A549 (cell line): Measurements from ENCODE around the gene PALLD. TPM values are rescaled to one million over a fixed set of nuclear protein-coding genes. Genes with fewer than 3 reads are reported as not detected.

Experiments used
- ATAC-seq, 2 experiments: fragments of 200-7000 bp in 1 of 2; fragments of >200 bp in 1 of 2; cut with Nextera tagmentation in 1 of 2; cut with Tn5 transposase in 1 of 2; 3 replicates each; pipeline versions ENCODE4 v1.8.0 to v1.9.1; 2018 to 2020; ENCODE audit warnings: mild to moderate bottlenecking in 1 of 2, moderate library complexity in 1 of 2
- CTCF ChIA-PET: fragments of 300-600 bp; sonication (Branson Sonifier 250); formaldehyde crosslinking; extraction: SDS; loops from one replicate; lab custom pipeline; 2021; ENCODE audit warnings: antibody characterized with exemption, inconsistent platforms; lab: Yijun Ruan, JAX
- POLR2A ChIA-PET: fragments of 350-600 bp; formaldehyde crosslinking; extraction: SDS; loops from one replicate; lab custom pipeline; 2021; ENCODE audit warnings: antibody characterized with exemption, inconsistent platforms; lab: Yijun Ruan, JAX
- DNase-seq, 2 experiments: peaks; one replicate each; pipeline versions ENCODE4 v3.0.0 to v3.0.0-alpha.2; 2011 to 2016; ENCODE audit warnings: low read depth in 1 of 2, low spot score in 1 of 2
- FAIRE-seq: peaks from 2 replicates; lab custom pipeline; 2011; peaks lifted over from hg19 to GRCh38; lab: Jason Lieb, UNC
- H3K27ac ChIP-seq, 2 experiments: fragments of >200 bp; sonication (Bioruptor Twin); formaldehyde crosslinking; 3 replicates each; pipeline ENCODE4 v1.5.1; 2016 to 2017
- H3K4me1 ChIP-seq: fragments of >200 bp; sonication (Bioruptor Twin); formaldehyde crosslinking; 3 replicates; pipeline ENCODE4 v1.6.1; 2016
- H3K4me2 ChIP-seq: fragments of >200 bp; sonication (Bioruptor Twin); formaldehyde crosslinking; 3 replicates; pipeline ENCODE4 v1.6.1; 2016
- H3K4me3 ChIP-seq: fragments of >200 bp; sonication (Bioruptor Twin); formaldehyde crosslinking; 3 replicates; pipeline ENCODE4 v1.5.1; 2016
- H3K9me3 ChIP-seq: fragments of >200 bp; sonication (Bioruptor Twin); formaldehyde crosslinking; 3 replicates; pipeline ENCODE4 v1.6.1; 2016
- BHLHE40 ChIP-seq: IDR thresholded peaks from 2 replicates; pipeline ENCODE4 v1.6.1; 2012; ENCODE audit warnings: low read depth, low read length, inconsistent platforms
- CBX8 ChIP-seq: fragments of 200-600 bp; sonication (generic); IDR thresholded peaks from 2 replicates; pipeline ENCODE4 v1.6.1; 2016
- CHD2 ChIP-seq: fragments of 150-350 bp; IDR thresholded peaks from 2 replicates; pipeline ENCODE4 v1.6.1; 2014; ENCODE audit warnings: low read length; ENCODE audit not compliant: partially characterized antibody
- CHD4 ChIP-seq: fragments of 200-600 bp; sonication (generic); IDR thresholded peaks from 2 replicates; pipeline ENCODE4 v1.6.1; 2016; ENCODE audit warnings: antibody characterized with exemption, mild to moderate bottlenecking, borderline replicate concordance
- CTCF ChIP-seq: fragments of >200 bp; sonication (Bioruptor Twin); formaldehyde crosslinking; IDR thresholded peaks from 3 replicates; pipeline ENCODE4 v1.5.1; 2016
- E2F6 ChIP-seq: IDR thresholded peaks from 2 replicates; pipeline ENCODE4 v1.6.1; 2012; ENCODE audit warnings: low read depth, borderline replicate concordance
- ELK1 ChIP-seq: fragments of 150-350 bp; IDR thresholded peaks from 2 replicates; pipeline ENCODE4 v1.6.1; 2014; ENCODE audit warnings: low read depth, mild to moderate bottlenecking, low read length
- EP300 ChIP-seq, 2 experiments: fragments of >200 bp; sonication (Bioruptor Twin); formaldehyde crosslinking; IDR thresholded peaks; 2 replicates in 1 of 2; 3 replicates in 1 of 2; pipeline ENCODE4 v1.6.1; 2016 to 2017
- FOSB ChIP-seq: fragments of 250-450 bp; sonication (Bioruptor Pico); IDR thresholded peaks from 2 replicates; pipeline ENCODE4 v1.5.0; 2020; ENCODE audit warnings: mild to moderate bottlenecking, moderate library complexity
- FOSL2 ChIP-seq, 2 experiments: fragments of 450-650 bp in 1 of 2; fragments of >200 bp in 1 of 2; sonication (Bioruptor Twin) in 1 of 2; formaldehyde crosslinking; IDR thresholded peaks; 2 replicates each; pipeline versions ENCODE4 v1.5.0 to v1.6.1; 2016 to 2020; ENCODE audit warnings: mild to moderate bottlenecking in 1 of 2, moderate library complexity in 1 of 2
- HDAC2 ChIP-seq: fragments of 200-600 bp; sonication (generic); IDR thresholded peaks from 2 replicates; pipeline ENCODE4 v1.6.1; 2016
- HOXA7 ChIP-seq: fragments of 250-450 bp; sonication (Bioruptor Pico); IDR thresholded peaks from 2 replicates; pipeline ENCODE4 v1.5.0; 2020; ENCODE audit warnings: mild to moderate bottlenecking, moderate library complexity
- MAZ ChIP-seq: fragments of 150-350 bp; IDR thresholded peaks from 2 replicates; pipeline ENCODE4 v1.6.1; 2014; ENCODE audit warnings: antibody characterized with exemption, low read depth, low read length, borderline replicate concordance
- NPAS2 ChIP-seq: fragments of 250-450 bp; sonication (Bioruptor Pico); IDR thresholded peaks from 2 replicates; pipeline ENCODE4 v1.8.0; 2022; ENCODE audit warnings: mild to moderate bottlenecking, moderate library complexity, borderline replicate concordance
- NR3C1 ChIP-seq: fragments of >200 bp; sonication (Bioruptor Twin); formaldehyde crosslinking; IDR thresholded peaks from 3 replicates; pipeline ENCODE4 v1.6.1; 2017
- POLR2A ChIP-seq: IDR thresholded peaks from 2 replicates; pipeline ENCODE4 v1.6.1; 2012; ENCODE audit warnings: mild to moderate bottlenecking, low read length
- RAD21 ChIP-seq, 2 experiments: fragments of >200 bp in 1 of 2; sonication (Bioruptor Twin) in 1 of 2; formaldehyde crosslinking in 1 of 2; IDR thresholded peaks in 1 of 2; conservative IDR thresholded peaks in 1 of 2; 2 replicates in 1 of 2; 3 replicates in 1 of 2; pipeline ENCODE4 v1.6.1; 2012 to 2018; ENCODE audit warnings: inconsistent platforms in 1 of 2
- RARB ChIP-seq: fragments of 250-450 bp; sonication (Bioruptor Pico); IDR thresholded peaks from 2 replicates; pipeline ENCODE4 v1.8.0; 2021; ENCODE audit warnings: mild to moderate bottlenecking, moderate library complexity
- REST ChIP-seq: fragments of 200-600 bp; sonication (generic); IDR thresholded peaks from 2 replicates; pipeline ENCODE4 v1.6.1; 2016; ENCODE audit warnings: antibody characterized with exemption, mild to moderate bottlenecking, moderate library complexity
- SMC3 ChIP-seq: fragments of >200 bp; sonication (Bioruptor Twin); formaldehyde crosslinking; IDR thresholded peaks from 3 replicates; pipeline ENCODE4 v1.6.1; 2018; ENCODE audit warnings: inconsistent platforms
- SREBF2 ChIP-seq: fragments of 450-650 bp; IDR thresholded peaks from 2 replicates; pipeline ENCODE4 v1.6.1; 2014; ENCODE audit warnings: mild to moderate bottlenecking, moderate library complexity
- USF2 ChIP-seq: fragments of 450-650 bp; IDR thresholded peaks from 2 replicates; pipeline ENCODE4 v1.6.1; 2014; ENCODE audit warnings: antibody characterized with exemption
- WGBS: methylation state at CpG from one replicate; pipeline ENCODE4 v1.1.6; 2017; ENCODE audit errors: missing lambda C conversion rate; 5-methylcytosine and 5-hydroxymethylcytosine counted together
- polyA plus RNA-seq, 4 experiments: library from polyadenylated mRNA; depleted of rRNA in 3 of 4; stranded (reverse); fragments of >200 nt; fragmentation: RNase III in 1 of 4; extraction: RNeasy Plus Mini Kit Qiagen cat#74134 plus additional on column Dnase treatment in 1 of 4; gene quantifications; 2 replicates in 3 of 4; 3 replicates in 1 of 4; pipeline ENCODE4 v1.2.3, GENCODE V29; 2011 to 2017

PALLD gene
- polyA plus RNA-seq, 2 of the 4 experiments (the other 2 are of a cell fraction), result 88.8 to 113 TPM

- 2% methylated on average over 14 of the region's 59 CpGs for WGBS
- Histone ChIP-seq H3K9me3 (no peaks in the 10 kb centered on the region), H3K27ac (peak overlapping the region; percentile 95 to 97), H3K4me1 (peaks cover 54% of the 10 kb centered on the region), H3K4me2 (peak overlapping the region; percentile 96), H3K4me3 (peak overlapping the region; percentile 99)
- ChIA-PET CTCF (interaction anchor here (0.5 to 4.7 kb wide), 11 partner anchors 10 to 734 kb away, joined by 3 to 19 read pairs (median 4); no protein-coding TSS in a partner anchor), POLR2A (interaction anchor here (0.8 to 3.1 kb wide), 8 partner anchors 10 to 247 kb away, joined by 3 to 76 read pairs (median 8); no protein-coding TSS in a partner anchor)
- ATAC-seq (peak; percentile 35 to 53), DNase-seq (peak in 1 of 2 experiments; percentile 19), FAIRE-seq (no peak)
- TF ChIP-seq CTCF, result peak; percentile 26; the same call in 1 of the 3 replicates
- no peak for TF ChIP-seq REST
- TF ChIP-seq SMC3, result peak; percentile 18; the same call in 1 of the 3 replicates
Measured at GRCh38 chr4:168832763-168833575, 336.1 kb downstream of the PALLD start.

GRCh38 chr4:168833881-168834280 is 337.0 kb downstream of the PALLD start:
- peaks cover 63% of the 10 kb centered on the region for H3K4me1 ChIP-seq
- peak overlapping the region; percentile 96 for H3K4me2 ChIP-seq
- DNase-seq, result no peak
- TF ChIP-seq MAZ, result no peak
- no peak for TF ChIP-seq POLR2A
- TF ChIP-seq CHD4, result no peak
- TF ChIP-seq NPAS2 (CRISPR knock-in tag), result no peak
- no peak for TF ChIP-seq EP300 (IDR thresholded peaks at IDR 0.05)
- no peak for TF ChIP-seq CHD2
- TF ChIP-seq RARB (CRISPR knock-in tag), result no peak
- no peak for TF ChIP-seq FOSL2 (IDR thresholded peaks at IDR 0.05)
- no peak for TF ChIP-seq FOSL2 (CRISPR knock-in tag; IDR thresholded peaks at IDR 0.05)
- TF ChIP-seq NR3C1, result no peak
- TF ChIP-seq CBX8, result no peak
- no peak for TF ChIP-seq ELK1
- no peak for TF ChIP-seq RAD21 (conservative IDR thresholded peaks at IDR 0.05 in 1 of 2, IDR thresholded peaks at IDR 0.05 in 1 of 2)
- TF ChIP-seq SREBF2, result no peak
- no peak for TF ChIP-seq FOSB
- TF ChIP-seq BHLHE40, result no peak
- no peak for TF ChIP-seq HOXA7 (CRISPR knock-in tag)
- TF ChIP-seq USF2, result no peak
- TF ChIP-seq HDAC2, result no peak
- no peak for TF ChIP-seq E2F6
- peak overlapping the region; percentile 95 to 97; a peak in 4 of 6 replicates for H3K27ac ChIP-seq
- peak overlapping the region; percentile 99 for H3K4me3 ChIP-seq
- no peaks in the 10 kb centered on the region for H3K9me3 ChIP-seq
- no peak for ATAC-seq
- ChIA-PET CTCF (interaction anchor here (1.0 to 4.7 kb wide), 5 partner anchors 13 to 248 kb away, joined by 3 to 19 read pairs (median 6); no protein-coding TSS in a partner anchor), POLR2A (interaction anchor here (3.0 kb wide), 1 partner anchor 17 kb away, joined by 76 read pairs; no protein-coding TSS in a partner anchor)
- FAIRE-seq, result no peak
- 44% methylated on average over 2 of the region's 2 CpGs for WGBS
